Occipital lobe (tissue), 3 donors: Measurements from ENCODE around the gene SAA2. TPM values are rescaled to one million over a fixed set of nuclear protein-coding genes. Genes with fewer than 3 reads are reported as not detected.

ENCODE experiments used
- DNase-seq: peaks from one replicate; lab custom pipeline; 2025; lab: John Stamatoyannopoulos, UW
- small RNA-seq: library from RNA; depleted of rRNA; stranded (forward); fragments of <200 nt; gene quantifications from one replicate; pipeline ENCODE3, GENCODE V24; 2014
- total RNA-seq: library from RNA; depleted of rRNA; stranded (reverse); fragments of >200 nt; gene quantifications from one replicate; pipeline ENCODE4 v1.2.3, GENCODE V29; 2014

The SAA2 gene
- total RNA-seq, 1 donor from 2014 or later = 0.31 TPM

GRCh38 chr11:18196532-18196931, 51.9 kb downstream of the SAA2 start:
- DNase-seq = no peak

Small RNA genes lying within 50 kb of the gene (small RNA-seq; reads per million reads assigned to genes)
- not detected for gene RNA5SP333
- not detected for gene RNA5SP334

Other genes with a start within 250 kb of the SAA2 start
- gene SERGEF, start 235.6 kb downstream of the SAA2 start, total RNA-seq = 45.5 TPM
- 0.47 TPM for gene TPH1, start 202.4 kb downstream of the SAA2 start, total RNA-seq
- 31.4 TPM for gene SAAL1, start 142.6 kb downstream of the SAA2 start, total RNA-seq
- not detected for gene MRGPRX3, start 116.1 kb downstream of the SAA2 start, total RNA-seq
- gene MRGPRX4, start 75.8 kb downstream of the SAA2 start, total RNA-seq = not detected
- gene SAA4, start 11.9 kb downstream of the SAA2 start, total RNA-seq = not detected
- gene SAA1, start 17.6 kb upstream of the SAA2 start, total RNA-seq = not detected
- 126 TPM for gene HPS5, start 73.5 kb upstream of the SAA2 start, total RNA-seq
- 84.2 TPM for gene GTF2H1, start 73.9 kb upstream of the SAA2 start, total RNA-seq
- 119 TPM for gene LDHA, start 145.9 kb upstream of the SAA2 start, total RNA-seq
- gene LDHC, start 163.7 kb upstream of the SAA2 start, total RNA-seq = not detected
- 0.62 TPM for gene LDHAL6A, start 207.2 kb upstream of the SAA2 start, total RNA-seq